Activated CD4-positive, alpha-beta T cell treated with anti-CD3 and anti-CD28 coated beads for 36 hours (primary cell): Measurements from ENCODE around the gene ASGR2. TPM values are rescaled to one million over a fixed set of nuclear protein-coding genes. Genes with fewer than 3 reads are reported as not detected.
"Not testable (repeated sequence)": the region's sequence is repeated elsewhere in the genome, so short reads cannot be mapped to it uniquely, and the experiment has no call there.

Experiments
- ATAC-seq: fragments of 200-7000 bp; cut with Tn5 transposase; one replicate; pipeline ENCODE4 v1.10.0; 2021; ENCODE audit warnings: mild to moderate bottlenecking, moderate library complexity
- CTCF ChIA-PET: fragments of 350-600 bp; sonication (Branson Sonifier 250); formaldehyde crosslinking; loops from one replicate; lab custom pipeline; 2021; ENCODE audit warnings: antibody characterized with exemption; lab: Charles Lee
- POLR2A ChIA-PET: fragments of 350-600 bp; sonication (Branson Sonifier 250); formaldehyde crosslinking; loops from one replicate; lab custom pipeline; 2021; ENCODE audit warnings: antibody characterized with exemption, inconsistent platforms; lab: Charles Lee
- DNase-seq: peaks from one replicate; pipeline ENCODE4 v3.0.0-alpha.2; 2020
- H3K27ac Mint-ChIP-seq: one replicate; pipeline ENCODE4 v1.8.0; 2021; ENCODE audit warnings: mixed read lengths
- H3K27me3 Mint-ChIP-seq: one replicate; pipeline ENCODE4 v1.8.0; 2021; ENCODE audit warnings: mixed read lengths
- H3K36me3 Mint-ChIP-seq: one replicate; pipeline ENCODE4 v1.8.0; 2021; ENCODE audit warnings: low read depth, mixed read lengths
- H3K4me1 Mint-ChIP-seq: one replicate; pipeline ENCODE4 v1.8.0; 2021; ENCODE audit warnings: mixed read lengths
- H3K4me3 Mint-ChIP-seq: one replicate; pipeline ENCODE4 v1.8.0; 2021; ENCODE audit warnings: mild to moderate bottlenecking, moderate library complexity, mixed read lengths
- H3K9me3 Mint-ChIP-seq: one replicate; pipeline ENCODE4 v1.8.0; 2021; ENCODE audit warnings: low read depth, mixed read lengths
- intact Hi-C, 2 experiments: fragments of 100-400 bp; cut with DNase I in 1 of 2; cut with micrococcal nuclease in 1 of 2; formaldehyde crosslinking; loops; one replicate each; pipeline versions ENCODE4 v1.14.2 to v1.15.1; 2022 to 2024; cut with DNase I, micrococcal nuclease
- total RNA-seq, 2 experiments: library from RNA; stranded (reverse); gene quantifications; one replicate each; pipeline ENCODE4 v1.2.3, GENCODE V29; 2021

ASGR2 gene
- total RNA-seq, 2 experiments from 2014 or later = not detected

DNA sequence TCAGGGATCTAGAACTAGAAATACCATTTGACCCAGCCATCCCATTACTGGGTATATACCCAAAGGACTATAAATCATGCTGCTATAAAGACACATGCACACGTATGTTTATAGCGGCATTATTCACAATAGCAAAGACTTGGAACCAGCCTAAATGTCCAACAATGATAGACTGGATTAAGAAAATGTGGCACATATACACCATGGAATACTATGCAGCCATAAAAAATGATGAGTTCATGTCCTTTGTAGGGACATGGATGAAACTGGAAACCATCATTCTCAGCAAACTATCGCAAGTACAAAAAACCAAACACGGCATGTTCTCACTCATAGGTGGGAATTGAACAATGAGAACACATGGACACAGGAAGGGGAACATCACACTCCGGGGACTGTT lies 12.9 kb upstream of the ASGR2 start:
- H3K4me3 Mint-ChIP-seq, ATAC-seq, H3K9me3 Mint-ChIP-seq, DNase-seq, POLR2A ChIA-PET, H3K36me3 Mint-ChIP-seq, intact Hi-C loops, H3K27me3 Mint-ChIP-seq, H3K27ac Mint-ChIP-seq: not testable (repeated sequence)
- CTCF ChIA-PET = interaction anchor here (1.0 kb wide), 1 partner anchor 106 kb away, joined by 3 read pairs; no protein-coding TSS in a partner anchor
- H3K4me1 Mint-ChIP-seq = peaks cover 12% of the 10 kb centered on the region

DNA sequence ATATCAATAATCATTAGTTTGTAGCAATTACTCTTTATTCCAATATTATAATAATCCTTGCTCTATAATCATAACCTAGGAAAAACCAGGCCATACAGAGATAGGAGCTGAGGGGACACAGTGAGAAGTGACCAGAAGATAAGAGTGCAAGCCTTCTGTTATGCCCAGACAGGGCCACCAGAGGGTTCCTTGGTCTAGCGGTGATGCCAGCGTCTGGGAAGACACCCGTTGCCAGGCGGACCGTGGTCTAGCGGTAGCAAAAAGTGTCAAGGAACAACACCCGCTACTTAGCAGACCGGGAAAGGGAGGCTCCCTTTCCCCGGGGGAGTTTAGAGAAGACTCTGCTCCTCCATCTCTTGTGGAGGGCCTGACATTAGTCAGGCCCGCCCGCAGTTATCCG lies 11.8 kb upstream of the ASGR2 start:
- POLR2A ChIA-PET, intact Hi-C loops, H3K9me3 Mint-ChIP-seq, H3K36me3 Mint-ChIP-seq, H3K27ac Mint-ChIP-seq, DNase-seq, H3K4me1 Mint-ChIP-seq, H3K27me3 Mint-ChIP-seq, H3K4me3 Mint-ChIP-seq, ATAC-seq: not testable (repeated sequence)
- CTCF ChIA-PET = interaction anchor here (2.4 kb wide), 1 partner anchor 10 kb away, joined by 11 read pairs; no protein-coding TSS in a partner anchor

- peaks cover 4% of the 10 kb centered on the region for H3K27me3 Mint-ChIP-seq
- DNase-seq (no peak), ATAC-seq (no peak)
- CTCF ChIA-PET = interaction anchor here (0.8 to 2.4 kb wide), 3 partner anchors 9 to 70 kb away, joined by 3 to 11 read pairs (median 4); no protein-coding TSS in a partner anchor
- intact Hi-C loops = no loop called here
- H3K27ac Mint-ChIP-seq = no peak overlapping the region
- POLR2A ChIA-PET = interaction anchor here (0.6 kb wide), 1 partner anchor 301 kb away, joined by 4 read pairs; no protein-coding TSS in a partner anchor
- no peaks in the 10 kb centered on the region for H3K4me1 Mint-ChIP-seq
- no peaks in the 10 kb centered on the region for H3K36me3 Mint-ChIP-seq
- no peaks in the 10 kb centered on the region for H3K9me3 Mint-ChIP-seq
- no peak overlapping the region for H3K4me3 Mint-ChIP-seq
These were observed 10.3 kb upstream of the ASGR2 start for GRCh38 chr17:7124923-7125322.

GRCh38 chr17:7123844-7124243 lies 9.2 kb upstream of the ASGR2 start:
- ChIA-PET CTCF (interaction anchor here (0.6 to 1.4 kb wide), 3 partner anchors 10 to 69 kb away, joined by 3 read pairs; no protein-coding TSS in a partner anchor), POLR2A (no interaction called here)
- no peak overlapping the region for H3K27ac Mint-ChIP-seq
- H3K36me3 Mint-ChIP-seq = no peaks in the 10 kb centered on the region
- intact Hi-C loops = no loop called here
- no peaks in the 10 kb centered on the region for H3K4me1 Mint-ChIP-seq
- ATAC-seq = no peak
- no peak for DNase-seq
- no peak overlapping the region for H3K4me3 Mint-ChIP-seq
- H3K27me3 Mint-ChIP-seq = peaks cover 8% of the 10 kb centered on the region
- H3K9me3 Mint-ChIP-seq = no peaks in the 10 kb centered on the region

- CTCF ChIA-PET = interaction anchor here (1.3 to 1.4 kb wide), 2 partner anchors 10 to 15 kb away, joined by 3 to 5 read pairs; no protein-coding TSS in a partner anchor
- no peaks in the 10 kb centered on the region for H3K4me1 Mint-ChIP-seq
These were observed 7.8 kb upstream of the ASGR2 start for GRCh38 chr17:7122381-7122780.

GRCh38 chr17:7120635-7121034 lies 6.0 kb upstream of the ASGR2 start:
- H3K4me1 Mint-ChIP-seq, intact Hi-C loops, H3K9me3 Mint-ChIP-seq, ATAC-seq, POLR2A ChIA-PET, H3K36me3 Mint-ChIP-seq, H3K4me3 Mint-ChIP-seq, H3K27ac Mint-ChIP-seq, DNase-seq, H3K27me3 Mint-ChIP-seq: not testable (repeated sequence)
- CTCF ChIA-PET = interaction anchor here (0.9 kb wide), 1 partner anchor 36 kb away, joined by 3 read pairs; no protein-coding TSS in a partner anchor

More at GRCh38 chr17:7122381-7122780, 7.8 kb upstream of the ASGR2 start:
- POLR2A ChIA-PET = no interaction called here
- H3K4me3 Mint-ChIP-seq = no peak overlapping the region
- DNase-seq (no peak), ATAC-seq (no peak)
- intact Hi-C loops = no loop called here
- H3K27ac Mint-ChIP-seq = no peak overlapping the region
- H3K9me3 Mint-ChIP-seq = no peaks in the 10 kb centered on the region
- no peaks in the 10 kb centered on the region for H3K36me3 Mint-ChIP-seq
- H3K27me3 Mint-ChIP-seq = peaks cover 8% of the 10 kb centered on the region

DNA sequence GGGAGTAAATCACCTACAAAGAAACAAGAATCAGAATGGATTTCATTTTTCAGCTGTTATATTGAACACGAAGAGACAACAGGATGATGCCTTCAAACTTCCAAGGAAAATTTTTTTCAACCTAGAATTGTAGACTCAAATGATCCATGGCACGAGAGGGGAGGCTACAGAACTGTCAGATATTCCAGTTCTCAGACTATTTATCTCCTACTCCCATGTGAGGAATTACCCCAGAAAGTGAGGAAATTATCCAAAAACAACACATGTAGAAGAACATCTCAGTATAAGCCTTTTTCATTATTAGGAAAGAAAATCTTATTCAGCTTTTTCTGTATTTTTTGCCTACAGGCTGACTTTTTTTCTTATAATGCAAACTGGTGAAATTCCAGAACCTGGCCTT lies 5.5 kb upstream of the ASGR2 start:
- Mint-ChIP-seq H3K4me1 (no peaks in the 10 kb centered on the region), H3K27me3 (peaks cover 8% of the 10 kb centered on the region), H3K9me3 (no peaks in the 10 kb centered on the region), H3K27ac (no peak overlapping the region), H3K36me3 (no peaks in the 10 kb centered on the region), H3K4me3 (no peak overlapping the region)
- intact Hi-C loops = no loop called here
- no peak for DNase-seq
- POLR2A ChIA-PET = no interaction called here
- CTCF ChIA-PET = interaction anchor here (0.9 kb wide), 1 partner anchor 35 kb away, joined by 3 read pairs; no protein-coding TSS in a partner anchor
- ATAC-seq = no peak

- POLR2A ChIA-PET = no interaction called here
These were observed 4.7 kb upstream of the ASGR2 start for GRCh38 chr17:7119314-7119713.

DNA sequence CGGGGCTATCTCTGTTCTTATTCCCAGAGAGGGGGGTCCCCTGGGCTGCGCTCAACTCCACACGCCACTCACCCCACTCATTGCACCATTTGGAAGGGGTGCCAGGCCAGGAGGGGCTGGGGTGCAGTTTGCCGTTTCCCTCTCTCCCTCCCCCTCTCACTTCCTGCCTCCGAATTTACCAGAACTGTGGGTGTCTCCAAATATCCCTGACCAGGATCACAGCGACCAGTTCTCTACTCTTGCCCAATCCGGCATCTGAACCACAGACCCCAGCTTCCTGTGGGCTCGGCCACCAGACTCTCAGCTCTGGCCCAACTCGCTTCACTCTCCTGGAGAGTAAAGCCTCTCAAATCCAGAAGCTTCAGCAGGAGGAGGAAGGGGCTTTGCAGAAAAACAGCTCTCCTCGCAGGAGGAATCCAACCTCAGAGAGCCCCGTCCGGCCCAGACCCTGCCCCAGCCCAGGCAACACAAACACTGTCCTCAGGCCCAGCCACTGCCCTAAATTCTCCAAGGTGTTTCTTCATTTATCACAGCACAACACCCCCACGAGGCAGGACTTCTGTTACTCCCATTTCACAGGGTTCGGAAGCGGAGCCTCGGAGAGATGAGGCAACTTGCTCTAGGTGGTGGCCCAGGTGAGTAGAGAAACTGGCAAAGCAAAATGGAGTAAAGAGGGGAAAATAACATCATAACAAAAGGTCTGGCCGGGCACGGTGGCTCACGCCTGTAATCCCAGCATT lies 423 bp upstream of the ASGR2 start:
- ATAC-seq (no peak), DNase-seq (no peak)
- no peaks in the 10 kb centered on the region for H3K9me3 Mint-ChIP-seq
- no peaks in the 10 kb centered on the region for H3K36me3 Mint-ChIP-seq
- intact Hi-C loops = no loop called here
- H3K4me3 Mint-ChIP-seq = no peak overlapping the region
- CTCF ChIA-PET = interaction anchor here (0.5 kb wide), 1 partner anchor 19 kb away, joined by 3 read pairs; no protein-coding TSS in a partner anchor
- H3K4me1 Mint-ChIP-seq = no peaks in the 10 kb centered on the region
- POLR2A ChIA-PET = interaction anchor here (0.5 kb wide), 1 partner anchor 246 kb away, joined by 5 read pairs; no protein-coding TSS in a partner anchor
- H3K27me3 Mint-ChIP-seq = peaks cover 5% of the 10 kb centered on the region
- H3K27ac Mint-ChIP-seq = no peak overlapping the region

More at GRCh38 chr17:7119314-7119713, 4.7 kb upstream of the ASGR2 start:
- ATAC-seq (no peak), DNase-seq (no peak)
- no peaks in the 10 kb centered on the region for H3K9me3 Mint-ChIP-seq
- peaks cover 8% of the 10 kb centered on the region for H3K27me3 Mint-ChIP-seq
- H3K36me3 Mint-ChIP-seq = no peaks in the 10 kb centered on the region
- no peaks in the 10 kb centered on the region for H3K4me1 Mint-ChIP-seq
- H3K27ac Mint-ChIP-seq = no peak overlapping the region
- no peak overlapping the region for H3K4me3 Mint-ChIP-seq
- CTCF ChIA-PET = interaction anchor here (0.6 kb wide), 1 partner anchor 65 kb away, joined by 3 read pairs; no protein-coding TSS in a partner anchor
- intact Hi-C loops = no loop called here

- ATAC-seq (no peak), DNase-seq (no peak)
- ChIA-PET POLR2A (no interaction called here), CTCF (interaction anchor here (0.7 kb wide), 1 partner anchor 820 kb away, joined by 3 read pairs; no protein-coding TSS in a partner anchor)
- H3K27me3 Mint-ChIP-seq = no peaks in the 10 kb centered on the region
- H3K4me1 Mint-ChIP-seq = peaks cover 8% of the 10 kb centered on the region
- intact Hi-C loops = no loop called here
- no peak overlapping the region for H3K4me3 Mint-ChIP-seq
- H3K9me3 Mint-ChIP-seq = no peaks in the 10 kb centered on the region
- no peaks in the 10 kb centered on the region for H3K36me3 Mint-ChIP-seq
- no peak overlapping the region for H3K27ac Mint-ChIP-seq
These were observed 1.1 kb downstream of the ASGR2 start for GRCh38 chr17:7113273-7114071.

DNA sequence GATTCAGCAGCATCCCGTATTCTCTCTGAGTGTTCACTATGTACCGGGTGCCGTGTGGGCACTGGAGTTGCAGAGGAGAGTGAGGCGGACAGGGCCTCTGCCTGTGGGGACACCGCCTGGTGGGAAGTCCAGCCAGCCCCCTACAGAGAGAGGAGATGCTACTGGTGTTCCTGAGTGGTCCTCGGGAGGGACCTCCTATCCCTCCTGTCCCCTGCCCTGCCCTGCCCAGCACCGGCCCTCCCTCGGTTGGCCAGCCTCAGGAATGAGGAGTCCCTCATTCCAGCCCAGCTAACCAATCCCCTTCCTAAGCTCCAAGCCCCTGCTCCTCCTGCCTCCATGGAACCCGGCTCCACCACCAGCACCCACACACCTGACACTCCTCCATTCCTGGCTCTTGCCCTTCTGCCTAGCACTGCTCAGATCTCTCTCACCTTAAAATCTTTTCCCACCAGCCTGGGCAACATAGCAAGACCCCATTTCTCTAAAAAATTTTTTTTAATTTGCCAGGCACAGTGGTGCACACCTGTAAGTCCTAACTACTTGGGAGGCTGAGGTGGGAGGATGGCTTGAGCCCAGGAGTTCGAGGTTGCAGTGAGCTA lies 2.0 kb downstream of the ASGR2 start:
- Mint-ChIP-seq H3K36me3 (no peaks in the 10 kb centered on the region), H3K27ac (no peak overlapping the region), H3K27me3 (no peaks in the 10 kb centered on the region), H3K4me1 (peaks cover 8% of the 10 kb centered on the region), H3K4me3 (no peak overlapping the region), H3K9me3 (no peaks in the 10 kb centered on the region)
- intact Hi-C loops = no loop called here
- ATAC-seq (no peak), DNase-seq (no peak)
- ChIA-PET POLR2A (interaction anchor here (0.6 kb wide), 1 partner anchor 36 kb away, joined by 4 read pairs; no protein-coding TSS in a partner anchor), CTCF (interaction anchor here (1.1 kb wide), 1 partner anchor 24 kb away, joined by 4 read pairs; no protein-coding TSS in a partner anchor)
